NCI-H748 (cell line): ENCODE results near the gene GJC1.
"Not testable (repeated sequence)": the region's sequence is repeated elsewhere in the genome, so short reads cannot be mapped to it uniquely, and the experiment has no call there.

Experiments
- DNase-seq: peaks from one replicate; lab custom pipeline; 2025; ENCODE audit not compliant: unreplicated experiment; lab: John Stamatoyannopoulos, UW

Gene GJC1

GRCh38 chr17:44761932-44762810 is 67.9 kb downstream of the GJC1 start:
- DNase-seq: no peak

- no peak for DNase-seq
Observed at GRCh38 chr17:44760474-44761308, 69.4 kb downstream of the GJC1 start.

- no peak for DNase-seq
Observed at GRCh38 chr17:44759916-44760243, 70.2 kb downstream of the GJC1 start.

GRCh38 chr17:44759086-44759915 is 70.8 kb downstream of the GJC1 start:
- DNase-seq: peak; percentile 44

- DNase-seq: peak; percentile 28
Observed at GRCh38 chr17:44758414-44759085, 71.5 kb downstream of the GJC1 start, which contains the start of gene ADAM11. TSS of gene ADAM11 (plus strand) at chr17:44758988. CDS start at chr17:44759200, 212 bp downstream.

GRCh38 chr17:44757918-44758413 is 72.1 kb downstream of the GJC1 start:
- no peak for DNase-seq

GRCh38 chr17:44757045-44757917 is 72.8 kb downstream of the GJC1 start:
- DNase-seq: no peak

- not testable (repeated sequence) for DNase-seq
Observed at GRCh38 chr17:44755180-44755579, 74.9 kb downstream of the GJC1 start.

- DNase-seq: no peak
Observed at GRCh38 chr17:44754276-44754675, 75.8 kb downstream of the GJC1 start.

GRCh38 chr17:44752953-44753861 is 76.9 kb downstream of the GJC1 start:
- DNase-seq: no peak

GRCh38 chr17:44751806-44752205 is 78.3 kb downstream of the GJC1 start:
- DNase-seq: no peak

GRCh38 chr17:44751331-44751730 is 78.8 kb downstream of the GJC1 start:
- no peak for DNase-seq

- no peak for DNase-seq
Observed at GRCh38 chr17:44749980-44750318, 80.1 kb downstream of the GJC1 start.

- DNase-seq: no peak
Observed at GRCh38 chr17:44749076-44749979, 80.8 kb downstream of the GJC1 start.
